H9 (cell line): ENCODE data around the gene XXYLT1. TPM values are rescaled to one million over a fixed set of nuclear protein-coding genes. Genes with fewer than 3 reads are reported as not detected.
A peak's percentile ranks its signal among the peaks of the same experiment; 100 is the strongest.

ENCODE experiments used
- DNase-seq: peaks from one replicate; pipeline ENCODE4 v3.0.0-alpha.2; 2017
- H2AFZ ChIP-seq: one replicate; pipeline ENCODE4 v1.6.1; 2013; ENCODE audit warnings: mild to moderate bottlenecking, low read length, control low read depth, moderate library complexity
- H2AK5ac ChIP-seq: 2 replicates; pipeline ENCODE4 v1.6.1; 2013; ENCODE audit warnings: low read length, control low read depth, mixed read lengths; ENCODE audit not compliant: insufficient read length
- H2BK120ac ChIP-seq: one replicate; pipeline ENCODE4 v1.6.1; 2013; ENCODE audit warnings: low read depth, mild to moderate bottlenecking, low read length, control low read depth, inconsistent platforms; ENCODE audit not compliant: poor library complexity, severe bottlenecking
- H2BK12ac ChIP-seq: 2 replicates; pipeline ENCODE4 v1.6.1; 2013; ENCODE audit warnings: low read length, control low read depth, mixed read lengths, low read depth; ENCODE audit not compliant: insufficient read length
- H2BK15ac ChIP-seq: 2 replicates; pipeline ENCODE4 v1.6.1; 2013; ENCODE audit warnings: low read depth, low read length, control low read depth
- H2BK20ac ChIP-seq: one replicate; pipeline ENCODE4 v1.6.1; 2013; ENCODE audit warnings: low read depth, mild to moderate bottlenecking, low read length, control low read depth, inconsistent platforms; ENCODE audit not compliant: poor library complexity, severe bottlenecking
- H2BK5ac ChIP-seq: 2 replicates; pipeline ENCODE4 v1.6.1; 2013; ENCODE audit warnings: low read length, control low read depth, mixed read lengths; ENCODE audit not compliant: insufficient read length
- H3K14ac ChIP-seq: 2 replicates; pipeline ENCODE4 v1.6.1; 2013; ENCODE audit warnings: low read length, control low read depth; ENCODE audit not compliant: insufficient read depth
- H3K18ac ChIP-seq: 2 replicates; pipeline ENCODE4 v1.6.1; 2013; ENCODE audit warnings: low read depth, mild to moderate bottlenecking, mixed read lengths, low read length, control low read depth; ENCODE audit not compliant: insufficient read length
- H3K23ac ChIP-seq: 2 replicates; pipeline ENCODE4 v1.6.1; 2013; ENCODE audit warnings: low read length, control low read depth, mixed read lengths, low read depth; ENCODE audit not compliant: insufficient read length
- H3K23me2 ChIP-seq: 2 replicates; pipeline ENCODE4 v1.6.1; 2013; ENCODE audit warnings: low read depth, mild to moderate bottlenecking, mixed read lengths, low read length, control low read depth; ENCODE audit not compliant: insufficient read length, poor library complexity, severe bottlenecking
- H3K27ac ChIP-seq: 2 replicates; pipeline ENCODE4 v1.5.1; 2013; ENCODE audit warnings: low read length, control low read depth, mixed read lengths, low read depth; ENCODE audit not compliant: insufficient read length
- H3K27me3 ChIP-seq: 2 replicates; pipeline ENCODE4 v1.6.1; 2013; ENCODE audit warnings: low read length, control low read depth, inconsistent platforms; ENCODE audit not compliant: insufficient read depth
- H3K4ac ChIP-seq: 2 replicates; pipeline ENCODE4 v1.6.1; 2013; ENCODE audit warnings: low read depth, mild to moderate bottlenecking, control low read depth, inconsistent platforms, low read length, moderate library complexity
- H3K4me1 ChIP-seq: 2 replicates; pipeline ENCODE4 v1.6.1; 2013; ENCODE audit warnings: low read length, control low read depth, inconsistent platforms; ENCODE audit not compliant: insufficient read depth
- H3K4me2 ChIP-seq: 2 replicates; pipeline ENCODE4 v1.6.1; 2013; ENCODE audit warnings: low read length, control low read depth, mixed read lengths; ENCODE audit not compliant: insufficient read length, insufficient read depth
- H3K56ac ChIP-seq: 2 replicates; pipeline ENCODE4 v1.6.1; 2013; ENCODE audit warnings: low read depth, mild to moderate bottlenecking, mixed read lengths, low read length, control low read depth; ENCODE audit not compliant: insufficient read length
- H3K79me1 ChIP-seq: 2 replicates; pipeline ENCODE4 v1.6.1; 2013; ENCODE audit warnings: low read depth, mild to moderate bottlenecking, moderate library complexity, low read length, control low read depth, inconsistent platforms; ENCODE audit not compliant: insufficient read depth, poor library complexity, severe bottlenecking
- H3K79me2 ChIP-seq: 2 replicates; pipeline ENCODE4 v1.6.1; 2013; ENCODE audit warnings: low read length, control low read depth, inconsistent platforms; ENCODE audit not compliant: insufficient read depth
- H3K9ac ChIP-seq: 2 replicates; pipeline ENCODE4 v1.6.1; 2013; ENCODE audit warnings: low read length, control low read depth, mixed read lengths; ENCODE audit not compliant: insufficient read length; ENCODE audit errors: extremely low read depth
- H3K9me3 ChIP-seq: one replicate; pipeline ENCODE4 v1.6.1; 2013; ENCODE audit warnings: low read depth, low read length, inconsistent platforms; ENCODE audit not compliant: control insufficient read depth
- H3T11ph ChIP-seq: one replicate; pipeline ENCODE4 v1.6.1; 2013; ENCODE audit warnings: mild to moderate bottlenecking, low read length, control low read depth, inconsistent platforms
- H4K20me1 ChIP-seq: one replicate; pipeline ENCODE4 v1.6.1; 2013; ENCODE audit not compliant: control insufficient read depth, insufficient read length, insufficient read depth
- H4K5ac ChIP-seq: 2 replicates; pipeline ENCODE4 v1.6.1; 2013; ENCODE audit warnings: low read depth, mild to moderate bottlenecking, mixed read lengths, low read length, control low read depth; ENCODE audit not compliant: insufficient read length
- H4K8ac ChIP-seq: replicated peaks from 2 replicates; pipeline ENCODE4 v1.6.1; 2013; ENCODE audit warnings: low read length, control low read depth, mixed read lengths, low read depth; ENCODE audit not compliant: insufficient read length
- H4K91ac ChIP-seq: 2 replicates; pipeline ENCODE4 v1.6.1; 2013; ENCODE audit warnings: low read depth, mild to moderate bottlenecking, moderate library complexity, mixed read lengths, low read length, control low read depth; ENCODE audit not compliant: insufficient read length
- H3K27ac Mint-ChIP-seq, 3 experiments: 2 replicates in 2 of 3; 3 replicates in 1 of 3; pipeline ENCODE4 v1.8.0; 2020 to 2021; ENCODE audit warnings: mixed read lengths in 3 of 3, mild to moderate bottlenecking in 1 of 3, moderate library complexity in 1 of 3
- H3K27me3 Mint-ChIP-seq: 2 replicates; pipeline ENCODE4 v1.8.0; 2021; ENCODE audit warnings: low read depth, mild to moderate bottlenecking, moderate library complexity, mixed read lengths
- H3K36me3 Mint-ChIP-seq, 3 experiments: 2 replicates in 2 of 3; 3 replicates in 1 of 3; pipeline ENCODE4 v1.8.0; 2020 to 2021; ENCODE audit warnings: low read depth in 3 of 3, mixed read lengths in 3 of 3; ENCODE audit not compliant: insufficient read depth in 1 of 3
- H3K4me1 Mint-ChIP-seq, 2 experiments: 2 replicates each; pipeline ENCODE4 v1.8.0; 2020; ENCODE audit warnings: mixed read lengths in 2 of 2
- H3K4me3 Mint-ChIP-seq, 2 experiments: 2 replicates in 1 of 2; 3 replicates in 1 of 2; pipeline ENCODE4 v1.8.0; 2020 to 2021; ENCODE audit warnings: mild to moderate bottlenecking in 2 of 2, mixed read lengths in 2 of 2, moderate library complexity in 1 of 2
- H3K9me3 Mint-ChIP-seq, 2 experiments: 2 replicates in 1 of 2; 3 replicates in 1 of 2; pipeline ENCODE4 v1.8.0; 2020; ENCODE audit warnings: mild to moderate bottlenecking in 2 of 2, mixed read lengths in 2 of 2, moderate library complexity in 1 of 2
- CTCF ChIP-seq: fragments of 200-600 bp; sonication (generic); conservative IDR thresholded peaks from 3 replicates; pipeline ENCODE4 v1.8.0; 2021; ENCODE audit warnings: antibody characterized with exemption, mild to moderate bottlenecking
- WGBS: extraction: QIAGEN DNeasy Blood & Tissue Kit; methylation state at CpG from one replicate; pipeline ENCODE4 v1.1.7; 2013; ENCODE audit warnings: missing lambda C conversion rate, low lambda C conversion rate, mixed read lengths; ENCODE audit not compliant: insufficient read length; ENCODE audit errors: extremely low coverage; 5-methylcytosine and 5-hydroxymethylcytosine counted together
- total RNA-seq: library from RNA; stranded (reverse); gene quantifications from 2 replicates; pipeline ENCODE4 v1.2.1, GENCODE V29; 2021

XXYLT1 gene
- total RNA-seq, 1 experiment from 2014 or later, result 22.7 TPM

DNA sequence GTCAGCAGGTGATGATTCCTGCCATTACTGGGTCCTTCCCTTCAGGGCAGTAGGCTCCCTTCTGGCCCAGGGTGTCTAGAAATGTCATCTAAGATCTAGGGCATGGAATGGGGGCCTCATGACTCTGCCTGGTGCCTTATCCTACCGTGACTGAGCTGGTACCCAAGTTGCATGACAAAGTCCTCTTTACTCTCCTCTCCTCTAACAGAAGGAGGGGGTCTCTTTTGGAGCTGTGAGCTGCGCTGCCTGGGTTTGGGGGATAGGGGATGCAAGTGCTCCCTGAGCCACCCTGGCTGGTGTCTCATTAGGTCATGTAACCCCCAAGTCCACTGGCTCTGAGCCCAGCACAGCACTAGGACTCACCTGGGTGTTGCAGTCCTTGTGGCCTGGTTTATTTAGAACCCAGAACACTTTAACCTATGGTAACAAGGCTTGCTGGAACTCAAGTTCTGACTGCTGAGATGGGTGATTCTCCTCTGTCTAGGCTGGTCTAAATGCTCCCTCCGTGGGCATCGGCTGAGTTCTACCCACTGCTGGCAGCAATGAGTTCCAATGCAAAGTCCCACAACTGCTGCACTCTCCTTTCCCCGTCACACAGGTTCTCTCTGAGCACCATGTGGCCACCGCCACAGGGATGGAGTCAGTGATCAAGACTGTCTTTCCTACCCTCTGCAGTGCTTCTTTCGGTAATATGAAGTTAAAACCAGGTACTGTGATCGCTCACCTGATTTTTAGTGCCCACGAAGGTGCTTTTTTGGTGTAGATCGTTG, 34.0 kb downstream of the XXYLT1 start:
- peaks cover 4 to 21% of the 10 kb centered on the region in 2 experiments; a peak in 2 of 5 replicates for H3K9me3 Mint-ChIP-seq

More for the DNA sequence above, 34.0 kb downstream of the XXYLT1 start:
- no peaks in the 10 kb centered on the region for H3K23me2 ChIP-seq
- no peak for DNase-seq
- H3K4me2 ChIP-seq, result no peak overlapping the region
- no peaks in the 10 kb centered on the region for H3K27me3 ChIP-seq
- H2AFZ ChIP-seq, result no peak overlapping the region
- no peak overlapping the region for H2BK12ac ChIP-seq
- H3K14ac ChIP-seq, result no peak overlapping the region
- no peak overlapping the region for H3K18ac ChIP-seq
- no peak overlapping the region for H3K4ac ChIP-seq
- H3K56ac ChIP-seq, result no peak overlapping the region
- H3K27ac ChIP-seq, result no peak overlapping the region
- no peak overlapping the region for H4K8ac ChIP-seq
- H3K9ac ChIP-seq, result no peak overlapping the region
- H3K4me3 Mint-ChIP-seq, result no peak overlapping the region
- H2BK5ac ChIP-seq, result no peak overlapping the region
- no peak overlapping the region for H3K23ac ChIP-seq
- no peaks in the 10 kb centered on the region; the same call in 1 of the 2 replicates for H3K27me3 Mint-ChIP-seq
- H2BK15ac ChIP-seq, result no peak overlapping the region
- no peaks in the 10 kb centered on the region for H3K9me3 ChIP-seq
- H2BK120ac ChIP-seq, result no peak overlapping the region
- no peak for TF ChIP-seq CTCF
- no peak overlapping the region for H4K5ac ChIP-seq
- H3K79me2 ChIP-seq, result no peaks in the 10 kb centered on the region; the same call in 1 of the 2 replicates
- H4K20me1 ChIP-seq, result no peaks in the 10 kb centered on the region
- no peaks in the 10 kb centered on the region for H3K79me1 ChIP-seq
- no peak overlapping the region for H2AK5ac ChIP-seq
- H3K4me1 ChIP-seq, result peaks cover 5% of the 10 kb centered on the region; the same call in 1 of the 2 replicates
- H3T11ph ChIP-seq, result no peak overlapping the region
- no peak overlapping the region for H2BK20ac ChIP-seq
- H3K4me1 Mint-ChIP-seq, result peaks cover 14 to 21% of the 10 kb centered on the region in 2 experiments
- peak overlapping the region in 2 of 3 experiments; percentile 71 to 85; a peak in 1 of 7 replicates for H3K27ac Mint-ChIP-seq
- WGBS, result no CpG with 5 or more reads among the region's 10 CpGs
- peaks cover 22 to 44% (median 31%) of the 10 kb centered on the region in 3 experiments for H3K36me3 Mint-ChIP-seq
- H4K91ac ChIP-seq, result no peak overlapping the region
